ENCODE data around the gene RPRD2.

GRCh38 chr1:150415800-150416199, 51.9 kb downstream of the RPRD2 start:
- TF ChIP-seq CTCF (IDR thresholded peaks at IDR 0.05), result no peak
- TF ChIP-seq POLR2A (IDR thresholded peaks at IDR 0.05), result no peak

Data from lower leg skin (tissue), 3 donors.